H9 (cell line): ENCODE data around the gene ADRB1. TPM values are rescaled to one million over a fixed set of nuclear protein-coding genes. Genes with fewer than 3 reads are reported as not detected.

Experiments
- DNase-seq: peaks from one replicate; pipeline ENCODE4 v3.0.0-alpha.2; 2017
- H2AFZ ChIP-seq: one replicate; pipeline ENCODE4 v1.6.1; 2013; ENCODE audit warnings: mild to moderate bottlenecking, low read length, control low read depth, moderate library complexity
- H2AK5ac ChIP-seq: 2 replicates; pipeline ENCODE4 v1.6.1; 2013; ENCODE audit warnings: low read length, control low read depth, mixed read lengths; ENCODE audit not compliant: insufficient read length
- H2BK120ac ChIP-seq: one replicate; pipeline ENCODE4 v1.6.1; 2013; ENCODE audit warnings: low read depth, mild to moderate bottlenecking, low read length, control low read depth, inconsistent platforms; ENCODE audit not compliant: poor library complexity, severe bottlenecking
- H2BK12ac ChIP-seq: 2 replicates; pipeline ENCODE4 v1.6.1; 2013; ENCODE audit warnings: low read length, control low read depth, mixed read lengths, low read depth; ENCODE audit not compliant: insufficient read length
- H2BK15ac ChIP-seq: 2 replicates; pipeline ENCODE4 v1.6.1; 2013; ENCODE audit warnings: low read depth, low read length, control low read depth
- H2BK20ac ChIP-seq: one replicate; pipeline ENCODE4 v1.6.1; 2013; ENCODE audit warnings: low read depth, mild to moderate bottlenecking, low read length, control low read depth, inconsistent platforms; ENCODE audit not compliant: poor library complexity, severe bottlenecking
- H2BK5ac ChIP-seq: 2 replicates; pipeline ENCODE4 v1.6.1; 2013; ENCODE audit warnings: low read length, control low read depth, mixed read lengths; ENCODE audit not compliant: insufficient read length
- H3K14ac ChIP-seq: 2 replicates; pipeline ENCODE4 v1.6.1; 2013; ENCODE audit warnings: low read length, control low read depth; ENCODE audit not compliant: insufficient read depth
- H3K18ac ChIP-seq: 2 replicates; pipeline ENCODE4 v1.6.1; 2013; ENCODE audit warnings: low read depth, mild to moderate bottlenecking, mixed read lengths, low read length, control low read depth; ENCODE audit not compliant: insufficient read length
- H3K23ac ChIP-seq: 2 replicates; pipeline ENCODE4 v1.6.1; 2013; ENCODE audit warnings: low read length, control low read depth, mixed read lengths, low read depth; ENCODE audit not compliant: insufficient read length
- H3K23me2 ChIP-seq: 2 replicates; pipeline ENCODE4 v1.6.1; 2013; ENCODE audit warnings: low read depth, mild to moderate bottlenecking, mixed read lengths, low read length, control low read depth; ENCODE audit not compliant: insufficient read length, poor library complexity, severe bottlenecking
- H3K27ac ChIP-seq: 2 replicates; pipeline ENCODE4 v1.5.1; 2013; ENCODE audit warnings: low read length, control low read depth, mixed read lengths, low read depth; ENCODE audit not compliant: insufficient read length
- H3K27me3 ChIP-seq: 2 replicates; pipeline ENCODE4 v1.6.1; 2013; ENCODE audit warnings: low read length, control low read depth, inconsistent platforms; ENCODE audit not compliant: insufficient read depth
- H3K4ac ChIP-seq: 2 replicates; pipeline ENCODE4 v1.6.1; 2013; ENCODE audit warnings: low read depth, mild to moderate bottlenecking, control low read depth, inconsistent platforms, low read length, moderate library complexity
- H3K4me1 ChIP-seq: 2 replicates; pipeline ENCODE4 v1.6.1; 2013; ENCODE audit warnings: low read length, control low read depth, inconsistent platforms; ENCODE audit not compliant: insufficient read depth
- H3K4me2 ChIP-seq: 2 replicates; pipeline ENCODE4 v1.6.1; 2013; ENCODE audit warnings: low read length, control low read depth, mixed read lengths; ENCODE audit not compliant: insufficient read length, insufficient read depth
- H3K56ac ChIP-seq: 2 replicates; pipeline ENCODE4 v1.6.1; 2013; ENCODE audit warnings: low read depth, mild to moderate bottlenecking, mixed read lengths, low read length, control low read depth; ENCODE audit not compliant: insufficient read length
- H3K79me1 ChIP-seq: 2 replicates; pipeline ENCODE4 v1.6.1; 2013; ENCODE audit warnings: low read depth, mild to moderate bottlenecking, moderate library complexity, low read length, control low read depth, inconsistent platforms; ENCODE audit not compliant: insufficient read depth, poor library complexity, severe bottlenecking
- H3K79me2 ChIP-seq: 2 replicates; pipeline ENCODE4 v1.6.1; 2013; ENCODE audit warnings: low read length, control low read depth, inconsistent platforms; ENCODE audit not compliant: insufficient read depth
- H3K9ac ChIP-seq: 2 replicates; pipeline ENCODE4 v1.6.1; 2013; ENCODE audit warnings: low read length, control low read depth, mixed read lengths; ENCODE audit not compliant: insufficient read length; ENCODE audit errors: extremely low read depth
- H3K9me3 ChIP-seq: one replicate; pipeline ENCODE4 v1.6.1; 2013; ENCODE audit warnings: low read depth, low read length, inconsistent platforms; ENCODE audit not compliant: control insufficient read depth
- H3T11ph ChIP-seq: one replicate; pipeline ENCODE4 v1.6.1; 2013; ENCODE audit warnings: mild to moderate bottlenecking, low read length, control low read depth, inconsistent platforms
- H4K20me1 ChIP-seq: one replicate; pipeline ENCODE4 v1.6.1; 2013; ENCODE audit not compliant: control insufficient read depth, insufficient read length, insufficient read depth
- H4K5ac ChIP-seq: 2 replicates; pipeline ENCODE4 v1.6.1; 2013; ENCODE audit warnings: low read depth, mild to moderate bottlenecking, mixed read lengths, low read length, control low read depth; ENCODE audit not compliant: insufficient read length
- H4K8ac ChIP-seq: replicated peaks from 2 replicates; pipeline ENCODE4 v1.6.1; 2013; ENCODE audit warnings: low read length, control low read depth, mixed read lengths, low read depth; ENCODE audit not compliant: insufficient read length
- H4K91ac ChIP-seq: 2 replicates; pipeline ENCODE4 v1.6.1; 2013; ENCODE audit warnings: low read depth, mild to moderate bottlenecking, moderate library complexity, mixed read lengths, low read length, control low read depth; ENCODE audit not compliant: insufficient read length
- H3K27ac Mint-ChIP-seq, 3 experiments: 2 replicates in 2 of 3; 3 replicates in 1 of 3; pipeline ENCODE4 v1.8.0; 2020 to 2021; ENCODE audit warnings: mixed read lengths in 3 of 3, mild to moderate bottlenecking in 1 of 3, moderate library complexity in 1 of 3
- H3K27me3 Mint-ChIP-seq: 2 replicates; pipeline ENCODE4 v1.8.0; 2021; ENCODE audit warnings: low read depth, mild to moderate bottlenecking, moderate library complexity, mixed read lengths
- H3K36me3 Mint-ChIP-seq, 3 experiments: 2 replicates in 2 of 3; 3 replicates in 1 of 3; pipeline ENCODE4 v1.8.0; 2020 to 2021; ENCODE audit warnings: low read depth in 3 of 3, mixed read lengths in 3 of 3; ENCODE audit not compliant: insufficient read depth in 1 of 3
- H3K4me1 Mint-ChIP-seq, 2 experiments: 2 replicates each; pipeline ENCODE4 v1.8.0; 2020; ENCODE audit warnings: mixed read lengths in 2 of 2
- H3K4me3 Mint-ChIP-seq, 2 experiments: 2 replicates in 1 of 2; 3 replicates in 1 of 2; pipeline ENCODE4 v1.8.0; 2020 to 2021; ENCODE audit warnings: mild to moderate bottlenecking in 2 of 2, mixed read lengths in 2 of 2, moderate library complexity in 1 of 2
- H3K9me3 Mint-ChIP-seq, 2 experiments: 2 replicates in 1 of 2; 3 replicates in 1 of 2; pipeline ENCODE4 v1.8.0; 2020; ENCODE audit warnings: mild to moderate bottlenecking in 2 of 2, mixed read lengths in 2 of 2, moderate library complexity in 1 of 2
- WGBS: extraction: QIAGEN DNeasy Blood & Tissue Kit; methylation state at CpG from one replicate; pipeline ENCODE4 v1.1.7; 2013; ENCODE audit warnings: missing lambda C conversion rate, low lambda C conversion rate, mixed read lengths; ENCODE audit not compliant: insufficient read length; ENCODE audit errors: extremely low coverage; 5-methylcytosine and 5-hydroxymethylcytosine counted together
- total RNA-seq: library from RNA; stranded (reverse); gene quantifications from 2 replicates; pipeline ENCODE4 v1.2.1, GENCODE V29; 2021
- TF ChIP-seq, protein P1 (sequence below): fragments of 200-600 bp; sonication (generic); conservative IDR thresholded peaks from 3 replicates; pipeline ENCODE4 v1.8.0; 2021; ENCODE audit warnings: antibody characterized with exemption, mild to moderate bottlenecking

ADRB1 gene
- total RNA-seq, 1 experiment from 2014 or later: 0.13 TPM

- H2BK120ac ChIP-seq: no peak overlapping the region
- no peaks in the 10 kb centered on the region; the same call in 1 of the 2 replicates for H3K27me3 ChIP-seq
- H3K23me2 ChIP-seq: no peaks in the 10 kb centered on the region
- no peaks in the 10 kb centered on the region for H3K9me3 Mint-ChIP-seq
- no peak overlapping the region for H3K27ac ChIP-seq
- no peak overlapping the region for H3K56ac ChIP-seq
- H4K20me1 ChIP-seq: no peaks in the 10 kb centered on the region
- no peak overlapping the region for H3K4me3 Mint-ChIP-seq
- TF ChIP-seq, protein P1, sequence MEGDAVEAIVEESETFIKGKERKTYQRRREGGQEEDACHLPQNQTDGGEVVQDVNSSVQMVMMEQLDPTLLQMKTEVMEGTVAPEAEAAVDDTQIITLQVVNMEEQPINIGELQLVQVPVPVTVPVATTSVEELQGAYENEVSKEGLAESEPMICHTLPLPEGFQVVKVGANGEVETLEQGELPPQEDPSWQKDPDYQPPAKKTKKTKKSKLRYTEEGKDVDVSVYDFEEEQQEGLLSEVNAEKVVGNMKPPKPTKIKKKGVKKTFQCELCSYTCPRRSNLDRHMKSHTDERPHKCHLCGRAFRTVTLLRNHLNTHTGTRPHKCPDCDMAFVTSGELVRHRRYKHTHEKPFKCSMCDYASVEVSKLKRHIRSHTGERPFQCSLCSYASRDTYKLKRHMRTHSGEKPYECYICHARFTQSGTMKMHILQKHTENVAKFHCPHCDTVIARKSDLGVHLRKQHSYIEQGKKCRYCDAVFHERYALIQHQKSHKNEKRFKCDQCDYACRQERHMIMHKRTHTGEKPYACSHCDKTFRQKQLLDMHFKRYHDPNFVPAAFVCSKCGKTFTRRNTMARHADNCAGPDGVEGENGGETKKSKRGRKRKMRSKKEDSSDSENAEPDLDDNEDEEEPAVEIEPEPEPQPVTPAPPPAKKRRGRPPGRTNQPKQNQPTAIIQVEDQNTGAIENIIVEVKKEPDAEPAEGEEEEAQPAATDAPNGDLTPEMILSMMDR: no peak
- H3K23ac ChIP-seq: no peak overlapping the region
- no peaks in the 10 kb centered on the region for H3K79me1 ChIP-seq
- no CpG with 5 or more reads among the region's 3 CpGs for WGBS
- no peak overlapping the region for H4K5ac ChIP-seq
- no peak overlapping the region for H3K4ac ChIP-seq
- peaks cover 0 to 6% of the 10 kb centered on the region in 2 experiments; a peak in 3 of 4 replicates for H3K4me1 Mint-ChIP-seq
- H2BK15ac ChIP-seq: no peak overlapping the region
- peaks cover 4% of the 10 kb centered on the region for H3K27me3 Mint-ChIP-seq
- no peak overlapping the region for H2AFZ ChIP-seq
- H3K27ac Mint-ChIP-seq: peak overlapping the region in 1 of 3 experiments; percentile 27; a peak in 1 of 7 replicates
- H4K8ac ChIP-seq: no peak overlapping the region
- no peak overlapping the region for H3K9ac ChIP-seq
- no peak overlapping the region for H3K4me2 ChIP-seq
- H2BK12ac ChIP-seq: no peak overlapping the region
- no peak overlapping the region for H3K18ac ChIP-seq
- H3T11ph ChIP-seq: no peak overlapping the region
- H3K9me3 ChIP-seq: no peaks in the 10 kb centered on the region
- H2BK20ac ChIP-seq: no peak overlapping the region
- H4K91ac ChIP-seq: no peak overlapping the region
- no peak overlapping the region for H3K14ac ChIP-seq
- H3K79me2 ChIP-seq: no peaks in the 10 kb centered on the region
- H3K36me3 Mint-ChIP-seq: no peaks in the 10 kb centered on the region
- no peak overlapping the region for H2AK5ac ChIP-seq
- no peak for DNase-seq
- H3K4me1 ChIP-seq: no peaks in the 10 kb centered on the region
- no peak overlapping the region for H2BK5ac ChIP-seq
Observed at GRCh38 chr10:114027951-114028350, 15.7 kb upstream of the ADRB1 start.
